ENCODE results near the gene STX11.

The STX11 gene

GRCh38 chr6:144143106-144143505 lies 7.2 kb upstream of the STX11 start:
- no peaks in the 10 kb centered on the region for H3K27me3 ChIP-seq (ENCODE audit: insufficient read depth, poor library complexity, severe bottlenecking)
- H3K27ac ChIP-seq (replicated peaks) = no peak overlapping the region
- TF ChIP-seq REST (IDR thresholded peaks at IDR 0.05; ENCODE audit: insufficient replicate concordance, low read depth) (no peak), GABPA (IDR thresholded peaks at IDR 0.05; ENCODE audit: low read depth) (no peak), POLR2AphosphoS5 (IDR thresholded peaks at IDR 0.05; ENCODE audit: low read depth) (no peak), SPI1 (IDR thresholded peaks at IDR 0.05; ENCODE audit: borderline replicate concordance, low read depth) (no peak)
- TF ChIP-seq, protein P1, sequence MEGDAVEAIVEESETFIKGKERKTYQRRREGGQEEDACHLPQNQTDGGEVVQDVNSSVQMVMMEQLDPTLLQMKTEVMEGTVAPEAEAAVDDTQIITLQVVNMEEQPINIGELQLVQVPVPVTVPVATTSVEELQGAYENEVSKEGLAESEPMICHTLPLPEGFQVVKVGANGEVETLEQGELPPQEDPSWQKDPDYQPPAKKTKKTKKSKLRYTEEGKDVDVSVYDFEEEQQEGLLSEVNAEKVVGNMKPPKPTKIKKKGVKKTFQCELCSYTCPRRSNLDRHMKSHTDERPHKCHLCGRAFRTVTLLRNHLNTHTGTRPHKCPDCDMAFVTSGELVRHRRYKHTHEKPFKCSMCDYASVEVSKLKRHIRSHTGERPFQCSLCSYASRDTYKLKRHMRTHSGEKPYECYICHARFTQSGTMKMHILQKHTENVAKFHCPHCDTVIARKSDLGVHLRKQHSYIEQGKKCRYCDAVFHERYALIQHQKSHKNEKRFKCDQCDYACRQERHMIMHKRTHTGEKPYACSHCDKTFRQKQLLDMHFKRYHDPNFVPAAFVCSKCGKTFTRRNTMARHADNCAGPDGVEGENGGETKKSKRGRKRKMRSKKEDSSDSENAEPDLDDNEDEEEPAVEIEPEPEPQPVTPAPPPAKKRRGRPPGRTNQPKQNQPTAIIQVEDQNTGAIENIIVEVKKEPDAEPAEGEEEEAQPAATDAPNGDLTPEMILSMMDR (IDR thresholded peaks at IDR 0.05; ENCODE audit: insufficient read depth, low read length) = no peak
- DNase-seq (ENCODE audit: low read depth in 1 of 2, low spot score in 1 of 2) = no peak
- H3K4me3 ChIP-seq (replicated peaks; ENCODE audit: insufficient read depth, low read length) = no peak overlapping the region

GRCh38 chr6:144143878-144144277 lies 6.4 kb upstream of the STX11 start:
- DNase-seq (ENCODE audit: low read depth in 1 of 2, low spot score in 1 of 2) = no peak
- TF ChIP-seq SPI1 (IDR thresholded peaks at IDR 0.05; ENCODE audit: borderline replicate concordance, low read depth) (no peak), POLR2AphosphoS5 (IDR thresholded peaks at IDR 0.05; ENCODE audit: low read depth) (no peak), GABPA (IDR thresholded peaks at IDR 0.05; ENCODE audit: low read depth) (no peak), REST (IDR thresholded peaks at IDR 0.05; ENCODE audit: insufficient replicate concordance, low read depth) (no peak)
- TF ChIP-seq, protein P1 (IDR thresholded peaks at IDR 0.05; ENCODE audit: insufficient read depth, low read length) = no peak
- Histone ChIP-seq H3K27ac (replicated peaks) (no peak overlapping the region), H3K4me3 (replicated peaks; ENCODE audit: insufficient read depth, low read length) (no peak overlapping the region), H3K27me3 (ENCODE audit: insufficient read depth, poor library complexity, severe bottlenecking) (no peaks in the 10 kb centered on the region)

DNA sequence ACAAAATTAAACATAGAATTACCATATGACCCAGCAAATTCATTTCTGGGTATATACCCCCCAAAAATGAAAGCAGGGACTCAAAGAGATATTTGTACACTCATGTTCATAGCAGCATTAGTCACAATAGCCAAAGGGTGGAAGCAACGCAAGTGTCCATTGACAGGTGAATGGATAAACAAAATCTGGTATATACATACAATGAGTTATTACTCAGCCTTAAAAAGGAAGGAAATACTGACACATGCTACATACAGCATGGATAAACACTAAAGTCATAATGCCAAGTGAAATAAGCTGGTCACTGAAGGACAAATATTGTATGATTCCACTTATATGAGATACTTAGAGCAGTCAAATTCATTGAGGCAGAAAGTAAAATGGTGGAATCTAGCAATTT lies 5.3 kb upstream of the STX11 start:
- H3K27me3 ChIP-seq (ENCODE audit: insufficient read depth, poor library complexity, severe bottlenecking) = no peaks in the 10 kb centered on the region

More for the DNA sequence above, 5.3 kb upstream of the STX11 start:
- Histone ChIP-seq H3K27ac (replicated peaks) (no peak overlapping the region), H3K4me3 (replicated peaks; ENCODE audit: insufficient read depth, low read length) (no peak overlapping the region)
- TF ChIP-seq SPI1 (IDR thresholded peaks at IDR 0.05; ENCODE audit: borderline replicate concordance, low read depth) (no peak), GABPA (IDR thresholded peaks at IDR 0.05; ENCODE audit: low read depth) (no peak), REST (IDR thresholded peaks at IDR 0.05; ENCODE audit: insufficient replicate concordance, low read depth) (no peak), POLR2AphosphoS5 (IDR thresholded peaks at IDR 0.05; ENCODE audit: low read depth) (no peak)
- TF ChIP-seq, protein P1 (IDR thresholded peaks at IDR 0.05; ENCODE audit: insufficient read depth, low read length) = no peak
- no peak for DNase-seq (ENCODE audit: low read depth in 1 of 2, low spot score in 1 of 2)

Measured in HL-60 (cell line).